Measurements from ENCODE around the gene LGR6.

DNA sequence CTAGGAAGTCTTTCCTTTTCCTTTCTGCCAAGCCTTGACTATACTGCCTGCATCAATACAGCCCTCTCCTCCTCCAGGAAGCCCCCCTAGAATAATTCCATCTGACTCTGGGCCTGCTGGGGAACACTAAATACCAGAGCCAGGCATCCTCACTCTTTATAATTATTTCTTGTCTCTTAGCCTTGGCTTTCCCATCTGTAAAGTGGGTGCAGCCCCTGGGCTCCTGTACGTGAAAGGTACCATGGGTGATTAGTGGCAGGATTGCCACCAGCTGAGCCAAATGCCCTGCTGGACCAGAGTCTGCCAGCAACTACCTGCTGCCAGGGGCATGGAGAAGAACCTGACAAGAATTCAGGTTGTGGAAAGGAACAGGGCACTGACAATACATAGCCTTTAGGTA, 58.7 kb downstream of the LGR6 start:
- TF ChIP-seq, protein P1, sequence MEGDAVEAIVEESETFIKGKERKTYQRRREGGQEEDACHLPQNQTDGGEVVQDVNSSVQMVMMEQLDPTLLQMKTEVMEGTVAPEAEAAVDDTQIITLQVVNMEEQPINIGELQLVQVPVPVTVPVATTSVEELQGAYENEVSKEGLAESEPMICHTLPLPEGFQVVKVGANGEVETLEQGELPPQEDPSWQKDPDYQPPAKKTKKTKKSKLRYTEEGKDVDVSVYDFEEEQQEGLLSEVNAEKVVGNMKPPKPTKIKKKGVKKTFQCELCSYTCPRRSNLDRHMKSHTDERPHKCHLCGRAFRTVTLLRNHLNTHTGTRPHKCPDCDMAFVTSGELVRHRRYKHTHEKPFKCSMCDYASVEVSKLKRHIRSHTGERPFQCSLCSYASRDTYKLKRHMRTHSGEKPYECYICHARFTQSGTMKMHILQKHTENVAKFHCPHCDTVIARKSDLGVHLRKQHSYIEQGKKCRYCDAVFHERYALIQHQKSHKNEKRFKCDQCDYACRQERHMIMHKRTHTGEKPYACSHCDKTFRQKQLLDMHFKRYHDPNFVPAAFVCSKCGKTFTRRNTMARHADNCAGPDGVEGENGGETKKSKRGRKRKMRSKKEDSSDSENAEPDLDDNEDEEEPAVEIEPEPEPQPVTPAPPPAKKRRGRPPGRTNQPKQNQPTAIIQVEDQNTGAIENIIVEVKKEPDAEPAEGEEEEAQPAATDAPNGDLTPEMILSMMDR (tag by site-specific recombination; IDR thresholded peaks at IDR 0.05) = no peak
- TF ChIP-seq ZNF10 (tag by site-specific recombination; IDR thresholded peaks at IDR 0.05) (no peak), ZNF433 (tag by site-specific recombination; IDR thresholded peaks at IDR 0.05; ENCODE audit: low read depth) (no peak), ZNF114 (tag by site-specific recombination; IDR thresholded peaks at IDR 0.05) (no peak), ZNF521 (tag by site-specific recombination; IDR thresholded peaks at IDR 0.05) (no peak)
